ENCODE data around the gene USP16. TPM values are rescaled to one million over a fixed set of nuclear protein-coding genes. Genes with fewer than 3 reads are reported as not detected.

The USP16 gene
- 29.4 and 33.7 TPM in 2 replicates for total RNA-seq

DNA sequence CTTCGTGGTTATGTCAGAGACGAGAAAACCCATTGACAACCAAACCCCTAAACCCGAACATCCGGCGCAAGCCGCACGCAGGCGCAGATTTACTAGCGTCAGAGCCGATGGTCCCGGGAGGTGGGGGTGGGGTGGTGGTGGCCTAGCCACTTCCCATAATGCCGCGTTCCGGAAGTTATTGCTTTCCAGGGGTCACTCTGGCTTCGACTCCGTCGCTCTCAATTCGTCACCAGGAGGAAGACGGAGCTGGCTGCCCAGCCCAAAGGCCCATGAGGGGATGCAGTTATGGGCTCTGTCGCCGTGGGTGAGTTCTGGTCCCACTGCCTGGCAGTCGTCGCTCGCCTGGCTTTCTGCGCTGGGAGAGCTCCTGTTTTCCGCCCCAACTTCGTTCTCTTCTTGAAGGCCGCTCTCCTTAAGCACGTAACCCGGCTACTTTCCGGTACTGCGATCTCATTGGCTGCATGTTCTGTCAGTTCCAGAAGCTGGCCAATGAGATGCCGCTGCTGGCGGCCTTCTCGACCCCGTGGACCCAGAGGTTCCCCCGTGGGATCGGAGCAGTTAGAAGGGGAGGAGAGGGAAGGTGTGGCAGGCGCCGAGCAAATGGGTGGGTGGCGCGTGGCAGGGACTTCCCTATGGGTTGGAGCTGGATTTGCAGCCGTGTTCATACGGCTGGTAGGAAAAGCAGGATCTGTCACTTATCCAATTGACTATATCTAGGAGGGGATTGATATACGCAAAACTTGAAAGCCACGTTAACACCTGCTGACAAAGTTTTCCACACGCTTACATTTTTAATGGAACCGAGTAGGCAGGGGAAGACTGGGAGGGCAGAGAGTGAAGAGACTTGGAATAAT lies at the start of gene USP16:
Gene USP16, plus strand, starts transcription at position 195 of the 854 bp plus-strand sequence. CDS start 3,246 bp downstream, outside the sequence.

GRCh38 chr21:28992526-28993292 lies 31.8 kb upstream of the USP16 start, which contains the start of gene LTN1:
Gene LTN1 (minus strand): TSS chr21:28992877. CDS start chr21:28992805, 72 bp downstream.

GRCh38 chr21:29073222-29074006 lies 48.9 kb downstream of the USP16 start, which contains the start of gene CCT8:
Gene CCT8 (minus strand): TSS chr21:29073648. CDS start chr21:29073590, 58 bp downstream.

Other genes starting within 250 kb of the USP16 start
- gene LTN1, start 31.8 kb upstream of the USP16 start, total RNA-seq = 11.8 and 18.4 TPM in 2 replicates
- 9.8 and 14.8 TPM in 2 replicates for gene RWDD2B, start 5.3 kb upstream of the USP16 start, total RNA-seq
- gene CCT8, start 49.0 kb downstream of the USP16 start, total RNA-seq = 175 and 179 TPM in 2 replicates
- 1.1 and 3.0 TPM in 2 replicates for gene MAP3K7CL, start 106.0 kb downstream of the USP16 start, total RNA-seq

Measured in bronchial smooth muscle cell (primary cell).